HL-60 (cell line): ENCODE measurements around the gene TMEM129.

Experiments used
- CTCF ChIP-seq: IDR thresholded peaks from one replicate; pipeline ENCODE4 v1.5.1; 2011; ENCODE audit warnings: low read length, control low read depth, inconsistent platforms; ENCODE audit not compliant: insufficient read depth
- SPI1 ChIP-seq: IDR thresholded peaks from 2 replicates; pipeline ENCODE4 v1.6.1; 2012; ENCODE audit warnings: low read depth, mild to moderate bottlenecking, borderline replicate concordance

- TF ChIP-seq CTCF (no peak), SPI1 (no peak; the same call in 1 of the 2 replicates)
Observed at GRCh38 chr4:1721666-1722550, 785 bp upstream of the TMEM129 start.
